HCT116 (cell line): Measurements from ENCODE around the gene PMCH.

Experiments
- CEBPB ChIP-seq: IDR thresholded peaks from 2 replicates; pipeline ENCODE4 v1.6.1; 2012; ENCODE audit warnings: low read depth
- EZH2 ChIP-seq: fragments of 200-600 bp; sonication (generic); IDR thresholded peaks from 2 replicates; pipeline ENCODE4 v1.6.1; 2017; ENCODE audit warnings: antibody characterized with exemption, mixed run types
- POLR2A ChIP-seq: IDR thresholded peaks from 2 replicates; pipeline ENCODE4 v1.7.0; 2011; ENCODE audit warnings: borderline replicate concordance; ENCODE audit not compliant: insufficient read depth, insufficient read length; ENCODE audit errors: extremely low read depth
- POLR2AphosphoS5 ChIP-seq: IDR thresholded peaks from 2 replicates; pipeline ENCODE4 v1.6.1; 2011; ENCODE audit warnings: mild to moderate bottlenecking, low read depth, low read length, moderate library complexity
- SIN3A ChIP-seq: IDR thresholded peaks from 2 replicates; pipeline ENCODE4 v1.6.1; 2012; ENCODE audit warnings: low read depth
- SRF ChIP-seq: IDR thresholded peaks from 2 replicates; pipeline ENCODE4 v1.6.1; 2012; ENCODE audit warnings: low read depth
- YY1 ChIP-seq: IDR thresholded peaks from 2 replicates; pipeline ENCODE4 v1.6.1; 2011; ENCODE audit warnings: low read length, low read depth, moderate library complexity, mild to moderate bottlenecking; ENCODE audit not compliant: insufficient replicate concordance; ENCODE audit errors: extremely low read depth
- ZNF274 ChIP-seq: fragments of 200-500 bp; sonication (Bioruptor generic); IDR thresholded peaks from 2 replicates; pipeline ENCODE4 v1.6.1; 2014; ENCODE audit warnings: mild to moderate bottlenecking, low read depth, low read length, inconsistent platforms
- TF ChIP-seq, protein P1 (sequence below), 3 experiments: fragments of 200-600 bp in 1 of 3; sonication (generic) in 1 of 3; IDR thresholded peaks in 2 of 3; conservative IDR thresholded peaks in 1 of 3; 2 replicates each; pipeline ENCODE4 v1.5.1; 2012 to 2017; ENCODE audit warnings: low read depth in 2 of 3, low read length in 2 of 3, antibody characterized with exemption in 1 of 3, borderline replicate concordance in 1 of 3, control low read depth in 1 of 3, mild to moderate bottlenecking in 1 of 3, mixed read lengths in 1 of 3, mixed run types in 1 of 3, moderate library complexity in 1 of 3; ENCODE audit not compliant: insufficient read depth in 1 of 3
- TF ChIP-seq, protein P2 (sequence below): IDR thresholded peaks from 2 replicates; pipeline ENCODE4 v1.6.1; 2012
- TF ChIP-seq, protein P3 (sequence below): IDR thresholded peaks from 2 replicates; pipeline ENCODE4 v1.6.1; 2012; ENCODE audit warnings: low read depth

DNA sequence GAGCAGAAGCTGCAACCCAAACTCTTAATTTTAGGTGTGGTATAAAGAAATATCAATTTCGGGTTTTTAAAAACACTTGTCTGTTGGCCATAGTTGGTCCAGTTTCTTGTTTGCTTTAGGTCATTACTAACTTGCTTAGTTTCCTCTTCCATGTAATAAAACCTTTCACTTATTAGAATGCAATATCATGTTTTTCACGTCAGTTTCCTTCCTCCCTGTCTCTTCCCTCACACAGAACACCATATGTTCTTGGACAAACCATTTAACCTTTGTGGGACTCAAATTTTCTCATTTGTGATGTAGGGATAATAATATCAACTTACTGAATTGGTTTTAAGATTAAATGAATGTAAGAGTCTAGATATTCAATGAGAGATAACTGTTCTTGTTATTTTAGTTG, 22.9 kb downstream of the PMCH start:
- TF ChIP-seq, protein P1, sequence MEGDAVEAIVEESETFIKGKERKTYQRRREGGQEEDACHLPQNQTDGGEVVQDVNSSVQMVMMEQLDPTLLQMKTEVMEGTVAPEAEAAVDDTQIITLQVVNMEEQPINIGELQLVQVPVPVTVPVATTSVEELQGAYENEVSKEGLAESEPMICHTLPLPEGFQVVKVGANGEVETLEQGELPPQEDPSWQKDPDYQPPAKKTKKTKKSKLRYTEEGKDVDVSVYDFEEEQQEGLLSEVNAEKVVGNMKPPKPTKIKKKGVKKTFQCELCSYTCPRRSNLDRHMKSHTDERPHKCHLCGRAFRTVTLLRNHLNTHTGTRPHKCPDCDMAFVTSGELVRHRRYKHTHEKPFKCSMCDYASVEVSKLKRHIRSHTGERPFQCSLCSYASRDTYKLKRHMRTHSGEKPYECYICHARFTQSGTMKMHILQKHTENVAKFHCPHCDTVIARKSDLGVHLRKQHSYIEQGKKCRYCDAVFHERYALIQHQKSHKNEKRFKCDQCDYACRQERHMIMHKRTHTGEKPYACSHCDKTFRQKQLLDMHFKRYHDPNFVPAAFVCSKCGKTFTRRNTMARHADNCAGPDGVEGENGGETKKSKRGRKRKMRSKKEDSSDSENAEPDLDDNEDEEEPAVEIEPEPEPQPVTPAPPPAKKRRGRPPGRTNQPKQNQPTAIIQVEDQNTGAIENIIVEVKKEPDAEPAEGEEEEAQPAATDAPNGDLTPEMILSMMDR (IDR thresholded peaks at IDR 0.05 in 2 of 3, conservative IDR thresholded peaks at IDR 0.05 in 1 of 3; ENCODE audit: borderline replicate concordance in 1 of 3, insufficient read depth in 1 of 3, low read depth in 2 of 3, low read length in 2 of 3), result no peak
- TF ChIP-seq POLR2AphosphoS5 (no peak), SIN3A (no peak), ZNF274 (no peak), CEBPB (no peak), EZH2 (no peak), SRF (no peak), POLR2A (no peak), YY1 (no peak)
- TF ChIP-seq, protein P2, sequence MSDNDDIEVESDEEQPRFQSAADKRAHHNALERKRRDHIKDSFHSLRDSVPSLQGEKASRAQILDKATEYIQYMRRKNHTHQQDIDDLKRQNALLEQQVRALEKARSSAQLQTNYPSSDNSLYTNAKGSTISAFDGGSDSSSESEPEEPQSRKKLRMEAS, result no peak
- TF ChIP-seq, protein P3, sequence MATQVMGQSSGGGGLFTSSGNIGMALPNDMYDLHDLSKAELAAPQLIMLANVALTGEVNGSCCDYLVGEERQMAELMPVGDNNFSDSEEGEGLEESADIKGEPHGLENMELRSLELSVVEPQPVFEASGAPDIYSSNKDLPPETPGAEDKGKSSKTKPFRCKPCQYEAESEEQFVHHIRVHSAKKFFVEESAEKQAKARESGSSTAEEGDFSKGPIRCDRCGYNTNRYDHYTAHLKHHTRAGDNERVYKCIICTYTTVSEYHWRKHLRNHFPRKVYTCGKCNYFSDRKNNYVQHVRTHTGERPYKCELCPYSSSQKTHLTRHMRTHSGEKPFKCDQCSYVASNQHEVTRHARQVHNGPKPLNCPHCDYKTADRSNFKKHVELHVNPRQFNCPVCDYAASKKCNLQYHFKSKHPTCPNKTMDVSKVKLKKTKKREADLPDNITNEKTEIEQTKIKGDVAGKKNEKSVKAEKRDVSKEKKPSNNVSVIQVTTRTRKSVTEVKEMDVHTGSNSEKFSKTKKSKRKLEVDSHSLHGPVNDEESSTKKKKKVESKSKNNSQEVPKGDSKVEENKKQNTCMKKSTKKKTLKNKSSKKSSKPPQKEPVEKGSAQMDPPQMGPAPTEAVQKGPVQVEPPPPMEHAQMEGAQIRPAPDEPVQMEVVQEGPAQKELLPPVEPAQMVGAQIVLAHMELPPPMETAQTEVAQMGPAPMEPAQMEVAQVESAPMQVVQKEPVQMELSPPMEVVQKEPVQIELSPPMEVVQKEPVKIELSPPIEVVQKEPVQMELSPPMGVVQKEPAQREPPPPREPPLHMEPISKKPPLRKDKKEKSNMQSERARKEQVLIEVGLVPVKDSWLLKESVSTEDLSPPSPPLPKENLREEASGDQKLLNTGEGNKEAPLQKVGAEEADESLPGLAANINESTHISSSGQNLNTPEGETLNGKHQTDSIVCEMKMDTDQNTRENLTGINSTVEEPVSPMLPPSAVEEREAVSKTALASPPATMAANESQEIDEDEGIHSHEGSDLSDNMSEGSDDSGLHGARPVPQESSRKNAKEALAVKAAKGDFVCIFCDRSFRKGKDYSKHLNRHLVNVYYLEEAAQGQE, result no peak
